GM19239 (cell line): Measurements from ENCODE around the gene RAB11A.
"Not testable (repeated sequence)": the region's sequence is repeated elsewhere in the genome, so short reads cannot be mapped to it uniquely, and the experiment has no call there.

Experiments
- DNase-seq: peaks from one replicate; pipeline ENCODE4 v3.0.0; 2011; ENCODE audit warnings: low spot score; ENCODE audit not compliant: insufficient read length
- FAIRE-seq: peaks from 2 replicates; lab custom pipeline; 2011; peaks lifted over from hg19 to GRCh38; lab: Jason Lieb, UNC

RAB11A gene

DNA sequence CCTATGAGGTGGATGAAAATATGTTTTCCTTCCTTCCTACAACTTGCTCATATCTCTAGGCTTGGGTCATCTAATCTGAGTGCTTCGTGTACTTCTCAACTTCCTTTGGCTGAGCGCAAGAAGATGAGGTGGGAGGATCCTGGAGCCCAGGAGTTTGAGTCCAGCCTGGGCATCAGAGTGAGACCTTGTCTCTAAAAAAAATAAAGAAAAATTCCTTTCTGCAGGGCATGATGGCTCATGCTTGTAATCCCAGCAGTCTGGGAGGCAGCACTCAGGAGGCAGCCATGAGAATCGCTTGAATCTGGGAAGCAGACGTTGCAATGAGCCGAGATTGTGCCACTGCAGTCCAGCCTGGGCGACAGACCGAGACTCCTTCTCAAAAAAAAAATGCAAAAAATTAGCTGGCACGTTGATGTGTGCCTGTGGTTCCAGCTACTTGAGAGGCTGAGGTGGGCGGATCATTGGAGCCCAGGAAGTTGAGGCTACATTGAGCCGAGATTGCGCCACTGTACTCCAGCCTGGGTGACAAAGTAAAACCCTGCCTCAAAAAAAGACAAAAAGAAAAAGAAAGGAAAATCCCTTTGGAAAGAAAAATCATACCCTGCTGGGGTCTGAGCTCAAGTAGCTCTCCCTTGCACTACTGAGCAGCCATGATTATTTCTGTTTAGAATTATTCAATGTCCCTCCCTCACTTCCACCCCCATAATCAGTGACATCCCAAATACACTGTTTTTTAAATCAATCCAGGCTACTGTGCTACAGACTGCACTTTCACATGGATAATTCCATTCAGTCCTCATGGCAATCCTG lies 28.0 kb upstream of the RAB11A start:
- DNase-seq, result no peak
- FAIRE-seq, result no peak

DNA sequence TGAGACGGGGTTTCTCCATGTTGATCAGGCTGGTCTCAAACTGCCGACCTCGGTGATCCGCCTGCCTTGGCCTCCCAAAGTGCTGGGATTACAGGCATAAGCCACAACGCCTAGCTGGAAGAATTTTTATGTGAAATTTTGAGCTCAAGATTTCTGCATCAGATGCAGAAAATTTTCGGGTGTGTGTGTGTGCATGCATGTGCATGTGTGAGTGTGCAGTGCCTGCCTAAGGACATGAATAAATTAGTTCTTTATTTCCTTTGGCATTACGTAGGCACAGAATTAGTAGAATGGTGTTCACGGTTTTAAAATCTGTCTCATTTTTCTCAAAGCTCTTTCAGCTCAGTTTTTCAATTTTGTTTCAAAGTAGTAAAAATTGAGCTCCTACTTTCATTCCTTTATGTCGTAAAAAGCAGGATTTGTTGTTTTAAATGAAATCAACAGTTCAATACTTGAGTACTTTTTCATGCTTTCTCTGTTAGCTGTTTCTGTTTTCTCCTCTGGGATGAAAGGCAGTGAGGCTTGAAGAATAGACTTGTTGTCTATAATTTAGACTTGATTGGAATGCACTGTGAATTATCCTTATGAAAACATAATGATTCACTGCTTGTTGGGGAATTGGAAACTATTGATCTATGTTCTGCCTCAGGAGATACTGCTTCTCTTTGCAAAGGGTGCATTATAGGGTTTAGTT lies 23.3 kb upstream of the RAB11A start:
- DNase-seq (no peak), FAIRE-seq (no peak)

DNA sequence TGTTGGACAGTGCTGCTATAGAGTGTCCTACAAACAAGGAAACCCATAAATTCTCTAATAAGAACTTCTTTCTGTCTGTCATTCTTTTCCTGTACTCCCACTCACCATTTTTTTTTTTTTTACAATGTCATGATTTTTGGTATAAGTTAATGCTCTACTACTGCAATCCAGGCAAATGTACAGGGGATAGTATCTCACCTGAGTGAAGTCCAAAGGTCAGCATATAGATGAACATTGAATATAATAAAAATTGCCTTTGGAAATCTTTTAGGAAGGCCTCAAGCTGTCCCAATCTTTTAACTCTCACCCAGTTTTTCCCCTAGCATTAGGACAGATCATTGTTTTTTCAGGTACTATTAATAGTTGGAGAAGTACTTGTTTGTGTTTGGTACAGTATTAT lies 21.3 kb upstream of the RAB11A start:
- DNase-seq (no peak), FAIRE-seq (no peak)

DNA sequence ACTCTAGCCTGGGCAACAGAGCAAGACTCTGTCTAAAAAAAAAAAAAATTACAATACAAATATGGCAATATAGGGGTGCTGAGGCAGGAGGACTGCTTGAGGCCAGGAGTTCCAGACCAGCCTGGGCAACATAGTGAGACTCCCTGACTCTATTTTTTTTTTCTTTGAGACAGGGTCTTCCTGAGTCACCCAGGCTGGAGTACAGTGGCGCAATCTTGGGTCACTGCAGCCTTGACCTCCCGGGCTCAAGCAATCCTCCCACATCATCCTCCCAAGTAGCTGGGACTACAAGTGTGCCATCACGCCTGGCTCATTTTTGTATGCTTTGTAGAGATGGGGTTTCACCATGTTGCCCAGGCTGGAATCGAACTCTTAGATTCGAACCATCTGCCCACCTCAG lies 17.3 kb upstream of the RAB11A start:
- no peak for DNase-seq
- no peak for FAIRE-seq

DNA sequence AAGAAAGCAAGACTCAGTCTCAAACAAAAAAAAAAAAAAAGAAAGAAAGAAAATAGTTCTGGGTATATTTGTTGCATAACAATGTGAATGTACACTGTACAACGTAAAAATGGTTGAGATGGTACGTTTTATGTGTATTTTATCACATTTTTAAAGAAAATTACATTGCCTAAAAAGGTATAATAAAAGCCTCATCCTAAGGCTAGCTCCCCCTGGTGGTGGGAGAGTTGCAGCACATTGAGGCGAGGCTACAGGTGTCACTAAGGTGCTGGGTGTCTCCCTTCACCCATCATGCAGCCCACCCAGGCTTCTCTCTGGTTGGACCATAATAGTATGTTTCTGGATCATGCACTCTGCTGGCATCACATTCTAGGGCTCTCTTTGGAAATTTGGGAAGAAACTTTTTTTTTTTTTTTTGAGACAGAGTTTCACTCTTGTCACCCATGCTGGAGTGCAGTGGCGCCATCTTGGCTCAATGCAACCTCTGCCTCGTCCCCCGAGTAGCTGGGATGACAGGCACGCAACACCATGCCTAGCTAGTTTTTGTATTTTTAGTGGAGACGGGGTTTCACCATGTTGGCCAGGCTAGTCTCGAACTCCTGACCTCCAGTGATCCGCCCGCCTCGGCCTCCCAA lies 12.4 kb upstream of the RAB11A start:
- DNase-seq, result no peak
- peak; percentile 33 for FAIRE-seq

DNA sequence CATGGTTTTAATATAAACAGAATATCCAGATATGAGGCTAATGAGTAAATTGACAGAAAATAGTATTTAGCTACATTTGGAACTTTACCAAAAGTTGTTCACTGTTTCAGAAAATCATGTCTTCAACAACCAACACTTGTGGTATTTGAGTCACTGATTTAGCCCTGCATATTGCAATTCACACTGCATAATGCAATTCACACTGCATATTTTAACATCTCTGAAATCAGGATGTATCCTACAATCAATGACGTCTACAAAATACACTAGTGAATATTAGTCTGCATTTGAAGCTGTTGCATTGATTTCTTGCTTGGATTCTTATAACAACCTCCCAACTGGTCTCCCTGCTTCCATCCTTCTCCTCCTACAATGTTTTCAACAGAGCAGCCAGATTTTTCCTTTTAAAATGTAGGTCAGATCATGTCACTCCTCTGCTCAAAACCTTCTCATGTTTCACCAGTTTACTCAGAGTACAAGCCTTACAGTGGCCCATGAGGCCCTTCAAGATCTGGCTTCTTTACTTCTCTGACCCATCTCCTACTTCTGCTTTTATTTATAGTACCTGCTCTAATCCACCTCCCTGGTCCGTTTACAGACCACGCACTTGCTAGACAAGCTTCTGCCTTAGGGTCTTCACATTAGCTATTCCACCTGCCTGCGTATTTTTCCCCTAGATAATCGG lies 11.4 kb upstream of the RAB11A start:
- FAIRE-seq (no peak), DNase-seq (no peak)

DNA sequence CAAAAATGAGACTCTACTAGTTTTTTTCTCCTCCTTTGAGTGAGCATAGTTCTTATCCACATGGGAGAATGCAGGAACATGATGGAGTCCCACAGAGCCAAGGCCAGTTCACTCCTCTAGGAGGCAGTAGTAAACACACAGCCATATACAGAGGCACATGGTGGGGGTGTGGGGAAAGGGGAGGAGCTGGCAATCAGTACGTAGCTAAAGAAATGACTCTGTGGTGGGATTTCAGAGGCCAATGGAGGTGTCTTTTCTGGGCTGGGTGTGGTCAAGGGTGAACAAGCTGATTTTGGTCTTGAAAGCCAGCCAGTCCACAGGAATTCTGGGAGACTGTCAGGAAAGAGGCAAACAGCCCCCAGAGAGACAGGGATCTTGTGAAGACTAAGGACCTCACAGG lies 6.6 kb upstream of the RAB11A start:
- peak; percentile 39 for DNase-seq
- FAIRE-seq, result peak; percentile 89

DNA sequence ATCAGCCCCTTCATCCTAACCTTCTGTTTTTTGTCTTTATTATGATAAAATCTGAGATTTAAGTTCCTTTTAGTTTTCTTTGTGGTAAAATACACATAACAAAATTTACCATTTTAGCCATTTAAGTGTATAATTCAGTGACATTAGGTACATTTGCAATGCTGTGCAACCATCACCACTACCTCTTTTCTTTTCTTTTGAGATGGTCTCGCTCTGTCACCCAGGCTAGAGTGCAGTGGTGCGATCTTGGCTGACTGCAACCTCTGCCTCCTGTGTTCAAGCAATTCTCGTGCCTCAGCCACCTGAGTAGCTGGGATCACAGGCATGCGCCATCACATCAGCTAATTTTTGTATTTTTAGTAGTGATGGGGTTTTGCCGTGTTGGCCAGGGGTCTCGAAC lies 6.2 kb upstream of the RAB11A start:
- FAIRE-seq (no peak), DNase-seq (no peak)

DNA sequence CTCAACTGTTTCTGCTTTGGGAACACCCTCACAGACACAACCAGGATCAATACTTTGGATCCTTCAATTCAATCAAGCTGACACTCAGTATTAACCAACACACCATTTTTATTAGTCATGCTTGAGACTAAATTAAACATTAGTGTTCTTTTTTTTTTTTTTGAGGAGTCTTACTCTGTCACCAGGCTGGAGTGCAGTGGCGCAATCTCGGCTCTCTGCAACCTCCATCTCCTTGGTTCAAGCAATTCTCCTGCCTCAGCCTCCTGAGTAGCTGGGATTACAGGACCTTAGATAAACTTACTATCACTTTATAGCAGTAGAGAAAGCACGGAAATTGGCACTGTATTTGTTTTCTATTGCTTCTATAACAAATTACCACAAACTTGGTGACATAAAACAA lies 2.0 kb upstream of the RAB11A start:
- DNase-seq (no peak), FAIRE-seq (no peak)

DNA sequence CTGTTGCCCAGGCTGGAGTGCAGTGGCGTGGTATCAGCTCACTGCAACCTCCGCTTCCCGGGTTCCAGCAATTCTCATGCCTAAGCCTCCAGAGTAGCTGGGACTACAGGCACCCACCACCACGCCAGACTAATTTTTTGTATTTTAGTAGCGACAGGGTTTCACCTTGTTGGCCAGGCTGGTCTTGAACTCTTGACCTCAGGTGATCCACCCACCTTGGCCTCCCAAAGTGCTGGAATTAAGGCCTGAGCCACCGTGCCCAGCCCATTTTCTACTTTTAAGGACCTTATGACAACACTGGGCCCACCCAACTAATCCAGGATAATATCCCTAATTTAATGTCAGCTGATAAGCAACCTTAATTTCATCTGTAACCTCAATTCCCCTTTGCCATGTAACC lies 1.4 kb upstream of the RAB11A start:
- FAIRE-seq, result not testable (repeated sequence)

DNA sequence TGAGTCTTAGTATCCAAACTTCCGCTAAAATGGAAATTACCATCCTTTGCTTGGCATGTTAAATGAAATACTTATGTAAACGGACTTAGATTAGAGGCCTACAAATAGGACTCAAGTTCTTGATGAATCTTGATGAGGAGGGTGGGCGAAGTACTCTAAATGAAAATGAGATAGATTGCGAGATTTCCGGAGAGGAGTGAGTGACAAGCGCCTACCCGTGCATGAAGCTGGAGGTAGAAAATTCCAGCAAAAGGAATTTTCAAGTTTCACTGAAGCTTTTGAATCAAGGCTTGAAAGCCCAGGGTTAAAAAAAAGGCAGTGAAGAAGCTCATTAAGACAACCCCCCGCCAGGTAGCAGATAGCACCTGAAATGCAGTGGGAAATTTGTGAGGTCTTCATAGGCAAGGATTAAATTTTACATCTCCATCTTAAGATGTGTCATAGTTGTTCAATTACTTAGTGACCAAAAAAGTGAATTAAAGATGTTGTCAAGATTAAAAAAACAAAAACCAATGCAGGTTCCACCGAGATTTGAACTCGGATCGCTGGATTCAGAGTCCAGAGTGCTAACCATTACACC lies 655 bp upstream of the RAB11A start:
- FAIRE-seq, result no peak
- no peak for DNase-seq

More for the DNA sequence above, 1.4 kb upstream of the RAB11A start:
- not testable (repeated sequence) for DNase-seq

DNA sequence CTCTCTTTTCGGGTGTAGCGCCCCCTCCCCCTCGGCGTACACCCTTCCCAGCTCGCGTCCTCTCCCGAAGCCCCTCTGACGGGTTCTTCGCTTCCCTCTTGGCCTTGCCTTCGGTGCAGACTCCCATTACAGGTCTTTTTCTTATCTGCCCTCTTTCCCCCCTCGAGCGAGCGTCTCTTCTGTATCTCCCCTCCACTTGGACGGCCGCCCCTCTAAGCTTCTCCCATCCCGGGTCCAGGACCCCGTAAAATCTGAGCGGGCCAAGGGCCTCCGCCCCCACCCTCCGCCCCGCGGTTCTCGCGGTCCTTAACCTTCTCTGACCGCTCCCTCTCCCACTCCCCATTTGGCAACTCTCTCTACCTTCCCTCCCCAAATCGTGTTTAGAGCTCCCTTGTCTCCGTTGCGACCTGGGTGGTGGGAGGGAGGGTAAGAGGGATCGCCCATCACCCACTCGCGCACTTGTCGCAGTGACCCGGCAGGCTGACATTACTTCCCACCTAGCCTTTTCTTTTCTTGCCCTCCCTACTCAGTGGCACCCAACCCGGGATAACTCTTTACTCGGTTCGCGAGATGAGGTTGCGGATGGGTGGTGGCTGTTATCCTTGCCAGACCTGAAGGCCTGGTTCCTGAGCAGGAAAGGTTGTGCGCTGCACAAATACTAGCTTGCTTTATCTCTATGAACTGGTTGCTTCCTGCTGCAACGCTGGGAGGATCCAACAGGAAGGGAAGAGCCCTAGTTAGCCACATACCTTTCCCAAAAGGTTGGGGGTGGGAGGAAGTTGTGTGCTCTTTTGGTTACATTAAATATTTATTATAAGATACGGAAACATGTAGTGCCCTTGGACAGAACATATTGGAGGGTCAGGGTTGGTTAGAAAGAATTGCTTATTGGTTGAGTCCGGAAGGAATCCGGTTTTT lies 922 bp downstream of the RAB11A start:
- no peak for DNase-seq
- FAIRE-seq, result peak; percentile 48

DNA sequence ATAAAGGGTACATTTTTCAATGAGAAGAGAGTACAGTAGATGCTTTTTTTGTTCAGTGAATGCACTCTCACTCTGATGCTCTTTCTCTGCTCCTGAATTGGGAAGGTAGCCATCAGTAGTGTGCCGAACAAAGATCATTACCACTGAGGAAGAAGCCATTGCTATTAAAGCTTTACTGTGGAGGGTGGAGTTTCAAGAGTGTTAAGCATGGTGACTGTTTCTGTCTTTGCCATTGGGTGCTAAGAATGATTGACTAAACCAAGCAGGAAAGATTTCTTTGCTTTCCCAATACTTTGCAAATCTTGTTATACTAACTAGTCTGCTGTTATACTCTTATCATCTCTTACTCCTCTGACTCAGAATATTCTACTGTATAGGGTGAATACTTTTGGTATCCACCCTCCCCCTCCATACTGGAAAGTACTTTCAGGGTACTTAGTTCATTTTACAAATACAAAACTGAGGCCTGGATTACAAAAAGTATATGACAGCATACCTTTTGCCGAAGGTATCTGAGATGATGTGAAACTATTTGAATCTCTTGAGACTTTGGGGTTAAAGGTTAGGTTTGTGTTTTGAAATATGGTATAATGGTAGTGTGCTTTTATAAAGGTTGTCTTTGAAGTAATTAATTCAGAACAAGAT lies 1.7 kb downstream of the RAB11A start:
- DNase-seq, result peak; percentile 22
- peak; percentile 62 for FAIRE-seq

DNA sequence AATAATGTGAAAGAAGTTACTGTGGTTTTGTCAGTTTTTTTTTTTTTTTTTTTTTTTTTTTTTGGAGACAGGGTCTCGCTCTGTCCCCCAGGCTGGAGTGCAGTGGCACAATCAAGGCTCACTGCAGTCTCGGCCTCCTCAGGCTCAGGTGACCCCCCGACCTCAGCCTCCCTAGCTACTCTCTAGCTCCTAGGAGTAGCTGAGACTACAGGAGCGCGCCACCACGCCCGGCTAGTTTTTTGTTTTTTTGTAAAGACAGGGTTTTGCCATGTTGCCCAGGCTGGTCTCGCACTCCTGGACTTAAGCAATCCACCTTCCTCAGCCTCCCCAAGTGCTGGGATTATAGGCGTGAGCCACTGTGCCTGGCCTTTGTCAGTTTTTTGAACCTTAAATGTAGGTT lies 2.6 kb downstream of the RAB11A start:
- not testable (repeated sequence) for FAIRE-seq, DNase-seq

DNA sequence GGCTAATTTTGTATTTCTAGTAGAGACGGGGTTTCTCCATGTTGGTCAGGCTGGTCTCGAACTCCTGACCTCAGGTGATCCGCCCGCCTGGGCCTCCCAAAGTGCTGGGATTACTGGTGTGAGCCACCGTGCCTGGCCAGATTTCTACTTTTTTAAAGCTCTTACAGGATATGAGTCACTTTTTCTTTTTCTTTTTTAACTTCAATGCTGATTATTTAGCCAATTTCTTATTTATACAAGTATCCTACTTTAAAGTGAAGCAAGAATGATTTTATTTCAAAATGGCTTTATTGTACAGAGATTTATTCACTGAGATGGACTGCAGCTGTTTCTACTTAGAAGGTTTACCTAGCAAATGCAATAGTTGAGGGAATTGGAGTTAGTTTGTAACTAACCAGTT lies 3.3 kb downstream of the RAB11A start:
- FAIRE-seq, DNase-seq: not testable (repeated sequence)

DNA sequence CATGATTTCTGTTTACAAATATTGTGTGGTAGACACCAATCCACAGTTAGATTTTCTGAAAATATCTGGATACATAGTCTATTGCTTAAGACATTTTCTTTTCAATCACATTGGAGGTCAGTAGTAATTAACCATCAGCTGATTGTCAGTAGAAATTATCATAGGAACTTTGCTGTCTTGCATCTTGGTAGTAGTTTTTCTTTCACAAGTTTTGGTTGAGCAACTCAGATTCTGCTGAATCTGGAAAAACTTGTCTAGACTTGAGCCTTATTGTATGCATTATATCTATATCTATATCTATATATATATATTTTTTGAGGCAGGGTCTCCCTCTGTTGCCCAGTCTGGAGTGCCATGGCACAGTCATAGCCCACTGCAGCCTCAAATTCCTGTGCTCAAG lies 4.0 kb downstream of the RAB11A start:
- FAIRE-seq, result no peak
- DNase-seq, result no peak

DNA sequence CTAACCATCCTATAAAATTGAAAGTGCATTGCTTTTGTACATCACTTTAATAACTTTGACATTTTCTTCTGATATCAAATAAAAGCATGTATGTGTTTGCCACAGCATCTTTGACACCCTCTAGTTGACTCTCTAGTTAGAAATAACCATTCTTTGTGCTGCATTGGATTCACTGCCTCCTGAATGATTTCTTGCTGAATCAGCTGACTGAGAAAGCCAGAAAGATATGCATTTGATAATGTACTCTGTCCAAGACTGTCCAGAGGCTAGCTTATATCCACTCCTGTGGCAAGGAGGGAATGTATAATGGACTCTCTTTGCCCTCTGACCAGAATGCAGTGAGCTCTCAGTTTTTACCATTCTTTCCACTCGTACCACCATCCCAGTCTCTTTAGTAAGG lies 6.2 kb downstream of the RAB11A start:
- no peak for FAIRE-seq
- no peak for DNase-seq

DNA sequence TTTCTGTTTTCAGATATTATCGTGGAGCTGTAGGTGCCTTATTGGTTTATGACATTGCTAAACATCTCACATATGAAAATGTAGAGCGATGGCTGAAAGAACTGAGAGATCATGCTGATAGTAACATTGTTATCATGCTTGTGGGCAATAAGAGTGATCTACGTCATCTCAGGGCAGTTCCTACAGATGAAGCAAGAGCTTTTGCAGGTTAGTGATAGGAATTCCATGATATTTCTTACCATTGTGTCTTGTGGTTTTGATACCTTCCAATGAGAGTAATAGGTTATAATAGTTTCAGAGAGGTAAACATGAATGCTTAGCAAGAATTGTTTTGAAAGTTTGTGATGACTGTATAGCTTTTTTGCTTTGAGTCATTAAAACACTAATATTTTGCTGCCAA lies 8.5 kb downstream of the RAB11A start:
- FAIRE-seq, result no peak

More for the DNA sequence above, 8.5 kb downstream of the RAB11A start:
- DNase-seq, result no peak
